Endodermal cell (in vitro differentiated cells): ENCODE results near the gene GRIA3. TPM values are rescaled to one million over a fixed set of nuclear protein-coding genes. Genes with fewer than 3 reads are reported as not detected.

Experiments used
- DNase-seq: peaks from one replicate; pipeline ENCODE4 v3.0.0-alpha.2; 2017
- H3K27ac ChIP-seq: 2 replicates; pipeline ENCODE4 v1.5.1; 2013; ENCODE audit warnings: mild to moderate bottlenecking, low read depth, low read length, moderate library complexity
- H3K27me3 ChIP-seq: 2 replicates; pipeline ENCODE4 v1.6.1; 2013; ENCODE audit warnings: mild to moderate bottlenecking, low read length, moderate library complexity; ENCODE audit not compliant: insufficient read depth, control insufficient read depth, poor library complexity, severe bottlenecking
- H3K36me3 ChIP-seq: 2 replicates; pipeline ENCODE4 v1.7.0; 2013; ENCODE audit warnings: mild to moderate bottlenecking, low read length, moderate library complexity; ENCODE audit not compliant: control insufficient read depth, insufficient read depth
- H3K4me1 ChIP-seq: one replicate; pipeline ENCODE4 v1.7.0; 2013; ENCODE audit warnings: low read length; ENCODE audit not compliant: control insufficient read depth, insufficient read depth
- H3K4me3 ChIP-seq: 2 replicates; pipeline ENCODE4 v1.5.1; 2013; ENCODE audit warnings: mild to moderate bottlenecking, low read length, moderate library complexity
- H3K9ac ChIP-seq: 2 replicates; pipeline ENCODE4 v1.6.1; 2013; ENCODE audit warnings: mild to moderate bottlenecking, low read length, moderate library complexity; ENCODE audit not compliant: poor library complexity, severe bottlenecking; ENCODE audit errors: extremely low read depth
- H3K9me3 ChIP-seq: 2 replicates; pipeline ENCODE4 v1.6.1; 2013; ENCODE audit warnings: mild to moderate bottlenecking, low read length, moderate library complexity; ENCODE audit not compliant: control insufficient read depth
- H3K27ac Mint-ChIP-seq: 2 replicates; pipeline ENCODE4 v1.8.0; 2020; ENCODE audit warnings: mixed read lengths
- H3K27me3 Mint-ChIP-seq: 2 replicates; pipeline ENCODE4 v1.8.0; 2021; ENCODE audit warnings: mild to moderate bottlenecking, mixed read lengths; ENCODE audit not compliant: insufficient read depth
- H3K36me3 Mint-ChIP-seq: 2 replicates; pipeline ENCODE4 v1.8.0; 2020; ENCODE audit warnings: low read depth, mixed read lengths
- H3K4me1 Mint-ChIP-seq: 2 replicates; pipeline ENCODE4 v1.8.0; 2020; ENCODE audit warnings: mixed read lengths
- H3K4me3 Mint-ChIP-seq: 2 replicates; pipeline ENCODE4 v1.8.0; 2020; ENCODE audit warnings: mild to moderate bottlenecking, moderate library complexity, mixed read lengths
- H3K9me3 Mint-ChIP-seq: 2 replicates; pipeline ENCODE4 v1.8.0; 2020; ENCODE audit warnings: mild to moderate bottlenecking, mixed read lengths
- WGBS, 2 experiments: methylation state at CpG; one replicate each; pipeline versions ENCODE4 v1.1.5 to v1.1.7; 2013; ENCODE audit warnings: missing lambda C conversion rate in 2 of 2, mixed read lengths in 1 of 2; ENCODE audit not compliant: insufficient coverage in 1 of 2, insufficient read length in 1 of 2; 5-methylcytosine and 5-hydroxymethylcytosine counted together
- total RNA-seq, 2 donors: library from RNA; stranded (reverse); fragmentation: NEBNext Ultra II Directional in 1 of 2; extraction: Animal tissue kit (Norgen Biotek cat#: 25700) in 1 of 2; gene quantifications; 2 replicates in 1 of 2; 3 replicates in 1 of 2; pipeline ENCODE4 v1.2.1, GENCODE V29; 2021
- TF ChIP-seq, protein P1 (sequence below): fragments of 200-600 bp; sonication (generic); conservative IDR thresholded peaks from 2 replicates; pipeline ENCODE4 v1.5.0; 2021; ENCODE audit warnings: antibody characterized with exemption, mild to moderate bottlenecking

Gene GRIA3
- total RNA-seq, 2 donors from 2014 or later, result 5.7 to 12.2 TPM

DNA sequence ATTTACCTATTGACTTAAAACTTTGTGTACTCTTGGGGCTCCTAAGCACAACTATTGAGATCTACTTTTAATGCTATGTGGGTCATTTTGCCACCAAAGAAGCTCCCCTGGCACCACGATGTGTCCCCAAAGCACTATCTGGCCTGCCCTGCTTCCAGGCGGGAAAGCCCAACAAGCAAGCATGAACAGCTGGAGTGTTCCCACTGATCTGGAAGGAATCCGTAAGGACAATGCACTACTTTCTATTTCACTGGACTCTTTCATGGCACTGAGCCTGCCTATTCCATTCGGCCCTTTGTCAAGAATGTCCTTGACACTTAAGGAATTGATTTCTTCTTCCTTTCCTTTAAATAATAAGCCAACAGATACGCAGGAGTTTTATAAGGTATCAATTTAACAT, 38.8 kb downstream of the GRIA3 start:
- Mint-ChIP-seq H3K4me1 (no peaks in the 10 kb centered on the region), H3K9me3 (peaks cover 47% of the 10 kb centered on the region)

DNA sequence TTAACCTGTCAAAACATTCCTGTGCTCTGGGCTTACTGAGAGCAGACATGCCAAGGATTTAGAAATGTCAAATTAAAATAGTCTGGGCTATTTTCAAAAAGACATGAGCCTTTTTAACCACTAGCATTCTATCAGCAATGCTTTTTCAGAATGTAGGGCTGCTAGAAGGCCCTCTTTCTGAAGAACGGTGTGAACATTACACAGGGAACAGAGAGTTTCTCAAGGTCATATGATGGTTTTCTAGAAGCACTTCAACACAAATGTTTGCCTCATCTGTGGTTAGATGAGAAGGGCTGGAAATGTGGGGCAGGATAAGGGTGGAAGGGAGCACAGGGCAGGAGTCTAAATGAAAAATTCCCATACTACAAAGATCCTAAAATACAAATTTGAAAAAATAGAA, 39.3 kb downstream of the GRIA3 start:
- Histone ChIP-seq H3K4me3 (no peak overlapping the region), H3K27me3 (no peaks in the 10 kb centered on the region), H3K36me3 (no peaks in the 10 kb centered on the region), H3K9ac (no peak overlapping the region), H3K9me3 (no peaks in the 10 kb centered on the region), H3K27ac (no peak overlapping the region), H3K4me1 (no peaks in the 10 kb centered on the region)
- no peak for DNase-seq
- H3K27me3 Mint-ChIP-seq, result no peaks in the 10 kb centered on the region
- no peak overlapping the region for H3K27ac Mint-ChIP-seq
- no peaks in the 10 kb centered on the region for H3K4me1 Mint-ChIP-seq
- H3K4me3 Mint-ChIP-seq, result no peak overlapping the region
- H3K36me3 Mint-ChIP-seq, result no peaks in the 10 kb centered on the region
- peaks cover 44% of the 10 kb centered on the region for H3K9me3 Mint-ChIP-seq
- 100% methylated on average over 1 of the region's 1 CpG; no CpG with 5 or more reads in 1 of the 2 experiments for whole genome bisulfite sequencing, 2 experiments
- TF ChIP-seq, protein P1, sequence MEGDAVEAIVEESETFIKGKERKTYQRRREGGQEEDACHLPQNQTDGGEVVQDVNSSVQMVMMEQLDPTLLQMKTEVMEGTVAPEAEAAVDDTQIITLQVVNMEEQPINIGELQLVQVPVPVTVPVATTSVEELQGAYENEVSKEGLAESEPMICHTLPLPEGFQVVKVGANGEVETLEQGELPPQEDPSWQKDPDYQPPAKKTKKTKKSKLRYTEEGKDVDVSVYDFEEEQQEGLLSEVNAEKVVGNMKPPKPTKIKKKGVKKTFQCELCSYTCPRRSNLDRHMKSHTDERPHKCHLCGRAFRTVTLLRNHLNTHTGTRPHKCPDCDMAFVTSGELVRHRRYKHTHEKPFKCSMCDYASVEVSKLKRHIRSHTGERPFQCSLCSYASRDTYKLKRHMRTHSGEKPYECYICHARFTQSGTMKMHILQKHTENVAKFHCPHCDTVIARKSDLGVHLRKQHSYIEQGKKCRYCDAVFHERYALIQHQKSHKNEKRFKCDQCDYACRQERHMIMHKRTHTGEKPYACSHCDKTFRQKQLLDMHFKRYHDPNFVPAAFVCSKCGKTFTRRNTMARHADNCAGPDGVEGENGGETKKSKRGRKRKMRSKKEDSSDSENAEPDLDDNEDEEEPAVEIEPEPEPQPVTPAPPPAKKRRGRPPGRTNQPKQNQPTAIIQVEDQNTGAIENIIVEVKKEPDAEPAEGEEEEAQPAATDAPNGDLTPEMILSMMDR, result no peak

More for the DNA sequence above, 38.8 kb downstream of the GRIA3 start:
- TF ChIP-seq, protein P1, result no peak
- no peaks in the 10 kb centered on the region for H3K36me3 ChIP-seq
- no peak overlapping the region for H3K4me3 Mint-ChIP-seq
- H3K27ac Mint-ChIP-seq, result no peak overlapping the region
- H3K9ac ChIP-seq, result no peak overlapping the region
- H3K27me3 Mint-ChIP-seq, result no peaks in the 10 kb centered on the region
- H3K4me1 ChIP-seq, result no peaks in the 10 kb centered on the region
- no peak overlapping the region for H3K27ac ChIP-seq
- WGBS, 2 experiments, result 91 to 94% methylated on average over 3 to 5 of the region's 5 CpGs
- DNase-seq, result no peak
- H3K9me3 ChIP-seq, result no peaks in the 10 kb centered on the region
- no peaks in the 10 kb centered on the region for H3K36me3 Mint-ChIP-seq
- H3K27me3 ChIP-seq, result no peaks in the 10 kb centered on the region
- no peak overlapping the region for H3K4me3 ChIP-seq

DNA sequence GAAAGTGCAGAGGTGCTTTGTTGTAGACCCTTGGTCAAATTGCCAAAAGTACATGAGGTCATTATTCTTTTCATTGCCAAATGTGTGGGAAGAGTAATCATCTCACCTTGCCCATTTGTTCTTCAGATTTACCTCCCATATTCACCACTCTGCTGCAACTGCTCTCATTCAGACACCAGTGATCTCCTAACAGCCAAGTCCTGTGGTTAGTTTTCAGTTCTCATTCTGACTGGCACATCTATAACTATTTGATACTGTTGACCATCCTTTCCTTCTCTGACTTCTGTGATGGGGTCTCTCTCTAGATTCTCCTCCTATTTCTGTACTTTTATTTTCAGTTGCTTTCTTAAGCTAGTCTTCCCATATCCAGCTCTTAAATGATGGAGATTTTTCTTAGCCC, 39.8 kb downstream of the GRIA3 start:
- Mint-ChIP-seq H3K9me3 (peaks cover 43% of the 10 kb centered on the region), H3K27me3 (no peaks in the 10 kb centered on the region), H3K36me3 (no peaks in the 10 kb centered on the region), H3K4me1 (peaks cover 1% of the 10 kb centered on the region), H3K4me3 (no peak overlapping the region), H3K27ac (no peak overlapping the region)
- Histone ChIP-seq H3K27me3 (no peaks in the 10 kb centered on the region), H3K27ac (no peak overlapping the region), H3K9ac (no peak overlapping the region), H3K36me3 (no peaks in the 10 kb centered on the region), H3K4me3 (no peak overlapping the region), H3K9me3 (no peaks in the 10 kb centered on the region), H3K4me1 (no peaks in the 10 kb centered on the region)
- TF ChIP-seq, protein P1, result no peak
- no peak for DNase-seq
